Activated gamma-delta T cell treated with anti-CD3 and anti-CD28 coated beads, Interleukin-2, amount 50 U/mL, for 16 hours (primary cell): ENCODE results near the gene FAR1.
"Not testable (repeated sequence)": the region's sequence is repeated elsewhere in the genome, so short reads cannot be mapped to it uniquely, and the experiment has no call there.

Experiments
- DNase-seq: peaks from one replicate; pipeline ENCODE4 v3.0.0-alpha.2; 2020; ENCODE audit warnings: low read depth

The FAR1 gene

GRCh38 chr11:13705710-13706109, 37.2 kb downstream of the FAR1 start:
- DNase-seq, result no peak

GRCh38 chr11:13713982-13714381, 45.5 kb downstream of the FAR1 start:
- DNase-seq, result no peak

GRCh38 chr11:13717331-13717730, 48.9 kb downstream of the FAR1 start:
- no peak for DNase-seq

GRCh38 chr11:13718394-13718793, 49.9 kb downstream of the FAR1 start:
- no peak for DNase-seq

GRCh38 chr11:13720940-13721339, 52.5 kb downstream of the FAR1 start:
- DNase-seq, result no peak

- no peak for DNase-seq
Measured at GRCh38 chr11:13721760-13722159, 53.3 kb downstream of the FAR1 start.

GRCh38 chr11:13726456-13726855, 58.0 kb downstream of the FAR1 start:
- no peak for DNase-seq

GRCh38 chr11:13728076-13728475, 59.6 kb downstream of the FAR1 start:
- no peak for DNase-seq

GRCh38 chr11:13734530-13734929, 66.1 kb downstream of the FAR1 start:
- DNase-seq, result no peak

GRCh38 chr11:13745165-13745564, 76.7 kb downstream of the FAR1 start:
- no peak for DNase-seq

- DNase-seq, result not testable (repeated sequence)
Measured at GRCh38 chr11:13753316-13753715, 84.8 kb downstream of the FAR1 start.

GRCh38 chr11:13759050-13759449, 90.6 kb downstream of the FAR1 start:
- DNase-seq, result no peak

- DNase-seq, result no peak
Measured at GRCh38 chr11:13760115-13760514, 91.6 kb downstream of the FAR1 start.

- DNase-seq, result no peak
Measured at GRCh38 chr11:13761250-13761649, 92.8 kb downstream of the FAR1 start.

- no peak for DNase-seq
Measured at GRCh38 chr11:13761716-13762115, 93.2 kb downstream of the FAR1 start.

GRCh38 chr11:13762718-13763117, 94.2 kb downstream of the FAR1 start:
- DNase-seq, result no peak

GRCh38 chr11:13763341-13763740, 94.9 kb downstream of the FAR1 start:
- no peak for DNase-seq

GRCh38 chr11:13765886-13766285, 97.4 kb downstream of the FAR1 start:
- no peak for DNase-seq

- DNase-seq, result no peak
Measured at GRCh38 chr11:13767471-13767870, 99.0 kb downstream of the FAR1 start.

- no peak for DNase-seq
Measured at GRCh38 chr11:13769188-13769587, 100.7 kb downstream of the FAR1 start.

GRCh38 chr11:13771151-13771550, 102.7 kb downstream of the FAR1 start:
- no peak for DNase-seq

- DNase-seq, result no peak
Measured at GRCh38 chr11:13772223-13773046, 104.0 kb downstream of the FAR1 start.

GRCh38 chr11:13775471-13775870, 107.0 kb downstream of the FAR1 start:
- DNase-seq, result no peak

- DNase-seq, result no peak
Measured at GRCh38 chr11:13776134-13776815, 107.8 kb downstream of the FAR1 start.
